Measurements from ENCODE around the gene WDR47. TPM values are rescaled to one million over a fixed set of nuclear protein-coding genes. Genes with fewer than 3 reads are reported as not detected.

Gene WDR47
- total RNA-seq, 1 experiment from 2014 or later: 6.6 TPM

- Histone ChIP-seq H3K56ac (ENCODE audit: insufficient read length, low read depth, low read length) (no peak overlapping the region), H2BK20ac (ENCODE audit: low read depth, low read length, poor library complexity, severe bottlenecking) (no peak overlapping the region), H3K9ac (ENCODE audit: extremely low read depth, insufficient read length, low read length) (no peak overlapping the region), H2BK5ac (ENCODE audit: insufficient read length, low read length) (no peak overlapping the region), H3K9me3 (ENCODE audit: control insufficient read depth, low read depth, low read length) (no peaks in the 10 kb centered on the region), H3K23me2 (ENCODE audit: insufficient read length, low read depth, low read length, poor library complexity, severe bottlenecking) (no peaks in the 10 kb centered on the region), H4K8ac (replicated peaks; ENCODE audit: insufficient read length, low read depth, low read length) (no peak overlapping the region), H3K4ac (ENCODE audit: low read depth, low read length) (no peak overlapping the region), H3K4me1 (ENCODE audit: insufficient read depth, low read length) (no peaks in the 10 kb centered on the region), H2BK120ac (ENCODE audit: low read depth, low read length, poor library complexity, severe bottlenecking) (no peak overlapping the region), H3K4me2 (ENCODE audit: insufficient read depth, insufficient read length, low read length) (no peak overlapping the region), H3K27me3 (ENCODE audit: insufficient read depth, low read length) (no peaks in the 10 kb centered on the region), H2AK5ac (ENCODE audit: insufficient read length, low read length) (no peak overlapping the region), H2BK15ac (ENCODE audit: low read depth, low read length) (no peak overlapping the region), H3K27ac (ENCODE audit: insufficient read length, low read depth, low read length) (no peak overlapping the region), H4K91ac (ENCODE audit: insufficient read length, low read depth, low read length) (no peak overlapping the region), H3T11ph (ENCODE audit: low read length) (no peak overlapping the region), H3K79me1 (ENCODE audit: insufficient read depth, low read depth, low read length, poor library complexity, severe bottlenecking) (no peaks in the 10 kb centered on the region), H2BK12ac (ENCODE audit: insufficient read length, low read depth, low read length) (no peak overlapping the region), H4K5ac (ENCODE audit: insufficient read length, low read depth, low read length) (no peak overlapping the region), H2AFZ (ENCODE audit: low read length) (no peak overlapping the region), H3K14ac (ENCODE audit: insufficient read depth, low read length) (no peak overlapping the region), H4K20me1 (ENCODE audit: control insufficient read depth, insufficient read depth, insufficient read length) (no peaks in the 10 kb centered on the region), H3K18ac (ENCODE audit: insufficient read length, low read depth, low read length) (no peak overlapping the region), H3K23ac (ENCODE audit: insufficient read length, low read depth, low read length) (no peak overlapping the region), H3K79me2 (ENCODE audit: insufficient read depth, low read length) (no peaks in the 10 kb centered on the region)
- TF ChIP-seq, protein P1, sequence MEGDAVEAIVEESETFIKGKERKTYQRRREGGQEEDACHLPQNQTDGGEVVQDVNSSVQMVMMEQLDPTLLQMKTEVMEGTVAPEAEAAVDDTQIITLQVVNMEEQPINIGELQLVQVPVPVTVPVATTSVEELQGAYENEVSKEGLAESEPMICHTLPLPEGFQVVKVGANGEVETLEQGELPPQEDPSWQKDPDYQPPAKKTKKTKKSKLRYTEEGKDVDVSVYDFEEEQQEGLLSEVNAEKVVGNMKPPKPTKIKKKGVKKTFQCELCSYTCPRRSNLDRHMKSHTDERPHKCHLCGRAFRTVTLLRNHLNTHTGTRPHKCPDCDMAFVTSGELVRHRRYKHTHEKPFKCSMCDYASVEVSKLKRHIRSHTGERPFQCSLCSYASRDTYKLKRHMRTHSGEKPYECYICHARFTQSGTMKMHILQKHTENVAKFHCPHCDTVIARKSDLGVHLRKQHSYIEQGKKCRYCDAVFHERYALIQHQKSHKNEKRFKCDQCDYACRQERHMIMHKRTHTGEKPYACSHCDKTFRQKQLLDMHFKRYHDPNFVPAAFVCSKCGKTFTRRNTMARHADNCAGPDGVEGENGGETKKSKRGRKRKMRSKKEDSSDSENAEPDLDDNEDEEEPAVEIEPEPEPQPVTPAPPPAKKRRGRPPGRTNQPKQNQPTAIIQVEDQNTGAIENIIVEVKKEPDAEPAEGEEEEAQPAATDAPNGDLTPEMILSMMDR (conservative IDR thresholded peaks at IDR 0.05): no peak
- no peaks in the 10 kb centered on the region for H3K9me3 Mint-ChIP-seq
- H3K4me1 Mint-ChIP-seq: no peaks in the 10 kb centered on the region
- H3K27me3 Mint-ChIP-seq (ENCODE audit: low read depth): no peaks in the 10 kb centered on the region
- no peak overlapping the region for H3K4me3 Mint-ChIP-seq
- WGBS (ENCODE audit: extremely low coverage, insufficient read length, low lambda C conversion rate): no CpG with 5 or more reads among the region's 2 CpGs
- H3K36me3 Mint-ChIP-seq (ENCODE audit: insufficient read depth in 1 of 3, low read depth in 3 of 3): peaks cover 6 to 37% (median 20%) of the 10 kb centered on the region in 3 experiments
- H3K27ac Mint-ChIP-seq: no peak overlapping the region
- no peak for DNase-seq
Measured at GRCh38 chr1:108925920-108926319, 116.0 kb downstream of the WDR47 start.

Other genes starting within 250 kb of the WDR47 start
- not detected in 2 replicates for gene AKNAD1, start 185.0 kb downstream of the WDR47 start, total RNA-seq (2021)
- 5.2 and 6.4 TPM in 2 replicates for gene GPSM2, start 165.1 kb downstream of the WDR47 start, total RNA-seq (2021)
- gene CLCC1, start 78.6 kb downstream of the WDR47 start, total RNA-seq (2021): 18.2 and 18.8 TPM in 2 replicates
- gene TAF13, start 33.9 kb upstream of the WDR47 start, total RNA-seq (2021): 47.8 and 50.9 TPM in 2 replicates
- 13.9 and 15.7 TPM in 2 replicates for gene TMEM167B, start 48.7 kb upstream of the WDR47 start, total RNA-seq (2021)
- 0.55 and 1.1 TPM in 2 replicates for gene ELAPOR1, start 72.0 kb upstream of the WDR47 start, total RNA-seq (2021)
- gene SARS1, start 171.8 kb upstream of the WDR47 start, total RNA-seq (2021): 139 and 144 TPM in 2 replicates
- 26.7 and 29.2 TPM in 2 replicates for gene CELSR2, start 207.4 kb upstream of the WDR47 start, total RNA-seq (2021)
- 60.3 and 63.0 TPM in 2 replicates for gene PSRC1, start 241.0 kb upstream of the WDR47 start, total RNA-seq (2021)